Measurements from ENCODE around the gene AGBL2. TPM values are rescaled to one million over a fixed set of nuclear protein-coding genes. Genes with fewer than 3 reads are reported as not detected.

AGBL2 gene
- total and polyA plus RNA-seq, 7 experiments from 2014 or later, result 0.33 to 11.3 (median 5.9) TPM

- Histone ChIP-seq H3K9me3 (ENCODE audit: control insufficient read depth in 2 of 3, low read length in 3 of 3) (no peaks in the 10 kb centered on the region), H3K4me1 (ENCODE audit: control insufficient read depth in 2 of 2, insufficient read depth in 2 of 2, low read length in 2 of 2) (no peaks in the 10 kb centered on the region), H3K27me3 (ENCODE audit: control insufficient read depth in 2 of 2, insufficient read depth in 2 of 2, low read length in 2 of 2) (no peaks in the 10 kb centered on the region), H3K4me3 (ENCODE audit: low read length) (no peak overlapping the region), H3K36me3 (ENCODE audit: control insufficient read depth in 2 of 3, insufficient read depth in 3 of 3, low read length in 3 of 3) (peaks cover under 1 to 20% (median 9%) of the 10 kb centered on the region in 3 experiments), H3K27ac (ENCODE audit: low read depth, low read length) (no peak overlapping the region)
- no peaks in the 10 kb centered on the region for H3K9me3 Mint-ChIP-seq
- DNase-seq, result no peak
- ChIA-PET POLR2A (no interaction called here), CTCF (no interaction called here)
- no peak overlapping the region for H3K4me3 Mint-ChIP-seq
- H3K36me3 Mint-ChIP-seq, result peaks cover 0 to 9% (median 4%) of the 10 kb centered on the region in 5 donors
- no peak for ATAC-seq
- H3K27me3 Mint-ChIP-seq, result no peaks in the 10 kb centered on the region
- intact Hi-C loops (cut with micrococcal nuclease), result loop anchor here in 1 of 2 donors (10.0 kb wide), 1 partner anchor 112 kb away; no protein-coding TSS in a partner anchor
- peak overlapping the region in 1 of 9 donors; percentile 46 for H3K27ac Mint-ChIP-seq
- peaks cover 0 to under 1% (median 0%) of the 10 kb centered on the region in 7 donors for H3K4me1 Mint-ChIP-seq
Measured at GRCh38 chr11:47616726-47617416, 98.3 kb downstream of the AGBL2 start.

DNA sequence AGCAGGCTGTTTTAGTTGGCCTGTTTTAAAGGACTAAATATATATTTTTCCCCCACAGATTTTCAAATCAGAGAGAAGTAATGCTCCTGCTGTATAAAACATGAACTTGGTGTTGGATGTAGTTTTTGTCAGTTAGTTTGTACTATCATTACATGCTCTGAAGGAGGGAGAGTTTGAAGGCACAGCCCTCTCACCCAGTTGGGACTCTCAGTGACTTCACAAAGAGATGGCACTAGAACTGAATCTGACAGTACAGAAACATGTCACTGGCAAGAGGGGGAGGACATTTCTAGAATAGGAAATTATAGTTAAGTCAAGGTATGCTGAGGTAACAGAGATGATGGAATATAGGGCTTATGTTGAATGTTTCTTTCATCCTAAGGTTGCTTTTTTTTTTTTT, 99.9 kb downstream of the AGBL2 start:
- Histone ChIP-seq H3K4me3 (ENCODE audit: low read length) (no peak overlapping the region), H3K27ac (ENCODE audit: low read depth, low read length) (no peak overlapping the region), H3K27me3 (ENCODE audit: control insufficient read depth in 2 of 2, insufficient read depth in 2 of 2, low read length in 2 of 2) (no peaks in the 10 kb centered on the region), H3K36me3 (ENCODE audit: control insufficient read depth in 2 of 3, insufficient read depth in 3 of 3, low read length in 3 of 3) (peaks cover 0 to 9% (median 5%) of the 10 kb centered on the region in 3 experiments), H3K9me3 (ENCODE audit: control insufficient read depth in 2 of 3, low read length in 3 of 3) (no peaks in the 10 kb centered on the region), H3K4me1 (ENCODE audit: control insufficient read depth in 2 of 2, insufficient read depth in 2 of 2, low read length in 2 of 2) (no peaks in the 10 kb centered on the region)
- POLR2A ChIA-PET, result no interaction called here
- Mint-ChIP-seq H3K36me3 (peaks cover 0 to 10% (median 4%) of the 10 kb centered on the region in 5 donors), H3K4me3 (no peak overlapping the region), H3K4me1 (peaks cover 0 to 4% (median 0%) of the 10 kb centered on the region in 7 donors), H3K9me3 (no peaks in the 10 kb centered on the region), H3K27ac (no peak overlapping the region), H3K27me3 (no peaks in the 10 kb centered on the region)
- ATAC-seq (no peak), DNase-seq (no peak)
- intact Hi-C loops (cut with micrococcal nuclease), result loop anchor here in 1 of 2 donors (10.0 kb wide), 1 partner anchor 110 kb away; no protein-coding TSS in a partner anchor
- CTCF ChIA-PET, result no interaction called here

DNA sequence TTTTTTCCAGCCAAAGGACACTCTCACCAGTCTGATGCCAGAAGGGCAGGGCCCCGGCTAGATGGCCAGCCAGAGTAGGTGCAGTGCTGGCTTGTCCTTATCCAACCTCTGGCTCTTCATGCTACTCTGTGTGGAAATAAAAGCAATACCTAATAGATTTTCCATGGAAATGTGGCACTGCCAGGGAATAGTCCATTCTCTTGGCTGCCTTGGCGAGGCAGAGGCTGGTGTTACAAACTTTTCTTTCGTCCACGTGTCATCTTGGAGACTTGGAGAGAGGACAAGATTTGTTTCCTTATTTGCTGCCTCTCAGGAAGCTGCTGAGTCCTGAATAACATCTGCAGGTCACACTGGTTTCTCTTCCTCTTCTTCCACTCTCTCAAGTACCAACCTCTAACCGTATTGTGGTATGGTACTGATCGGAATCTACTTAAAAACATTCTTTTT, 103.8 kb downstream of the AGBL2 start:
- Mint-ChIP-seq H3K4me3 (no peak overlapping the region), H3K9me3 (no peaks in the 10 kb centered on the region), H3K4me1 (peaks cover 0 to 8% (median 0%) of the 10 kb centered on the region in 7 donors), H3K27ac (peak overlapping the region in 4 of 9 donors; percentile 17 to 53 (median 42)), H3K36me3 (peaks cover 4 to 8% (median 6%) of the 10 kb centered on the region in 5 donors), H3K27me3 (no peaks in the 10 kb centered on the region)
- H3K36me3 ChIP-seq (ENCODE audit: control insufficient read depth in 2 of 3, insufficient read depth in 3 of 3, low read length in 3 of 3), result no peaks in the 10 kb centered on the region
- H3K27me3 ChIP-seq (ENCODE audit: control insufficient read depth in 2 of 2, insufficient read depth in 2 of 2, low read length in 2 of 2), result no peaks in the 10 kb centered on the region
- ATAC-seq, result peak; percentile 56
- H3K9me3 ChIP-seq (ENCODE audit: control insufficient read depth in 2 of 3, low read length in 3 of 3), result no peaks in the 10 kb centered on the region
- CTCF ChIA-PET, result no interaction called here
- H3K4me3 ChIP-seq (ENCODE audit: low read length), result no peak overlapping the region
- no peak overlapping the region for H3K27ac ChIP-seq (ENCODE audit: low read depth, low read length)
- POLR2A ChIA-PET, result no interaction called here
- no peaks in the 10 kb centered on the region for H3K4me1 ChIP-seq (ENCODE audit: control insufficient read depth in 2 of 2, insufficient read depth in 2 of 2, low read length in 2 of 2)
- no peak for DNase-seq
- intact Hi-C loops (cut with micrococcal nuclease), result loop anchor here in 1 of 2 donors (10.0 kb wide), 1 partner anchor 107 kb away; no protein-coding TSS in a partner anchor

GRCh38 chr11:47609675-47610074, 105.5 kb downstream of the AGBL2 start:
- no peak overlapping the region for H3K27ac ChIP-seq (ENCODE audit: low read depth, low read length)

More at GRCh38 chr11:47609675-47610074, 105.5 kb downstream of the AGBL2 start:
- Mint-ChIP-seq H3K27ac (peak overlapping the region in 4 of 9 donors; percentile 1 to 38 (median 4)), H3K27me3 (no peaks in the 10 kb centered on the region), H3K9me3 (no peaks in the 10 kb centered on the region), H3K36me3 (peaks cover 4 to 18% (median 7%) of the 10 kb centered on the region in 5 donors), H3K4me1 (peaks cover 0 to 8% (median 0%) of the 10 kb centered on the region in 7 donors), H3K4me3 (no peak overlapping the region)
- Histone ChIP-seq H3K4me3 (ENCODE audit: low read length) (no peak overlapping the region), H3K4me1 (ENCODE audit: control insufficient read depth in 2 of 2, insufficient read depth in 2 of 2, low read length in 2 of 2) (no peaks in the 10 kb centered on the region), H3K9me3 (ENCODE audit: control insufficient read depth in 2 of 3, low read length in 3 of 3) (no peaks in the 10 kb centered on the region), H3K27me3 (ENCODE audit: control insufficient read depth in 2 of 2, insufficient read depth in 2 of 2, low read length in 2 of 2) (no peaks in the 10 kb centered on the region), H3K36me3 (ENCODE audit: control insufficient read depth in 2 of 3, insufficient read depth in 3 of 3, low read length in 3 of 3) (no peaks in the 10 kb centered on the region)
- ATAC-seq (no peak), DNase-seq (no peak)
- POLR2A ChIA-PET, result interaction anchor here (0.5 to 1.0 kb wide), 2 partner anchors 56 to 118 kb away, joined by 3 to 6 read pairs; no protein-coding TSS in a partner anchor
- CTCF ChIA-PET, result no interaction called here
- intact Hi-C loops (cut with micrococcal nuclease), result loop anchor here in 1 of 2 donors (10.0 kb wide), 1 partner anchor 105 kb away; no protein-coding TSS in a partner anchor

Other genes starting within 250 kb of the AGBL2 start
- gene CELF1, start 162.2 kb downstream of the AGBL2 start, total RNA-seq, result 100 to 1,000 TPM; 107 to 148 (median 129) TPM
- gene CELF1, start 162.2 kb downstream of the AGBL2 start, polyA plus RNA-seq, result 10 to 100 TPM; 41.1 to 76.4 TPM
- gene PTPMT1, start 149.8 kb downstream of the AGBL2 start, total RNA-seq, result 10 to 100 TPM; 20.5 to 32.9 (median 22.7) TPM
- gene PTPMT1, start 149.8 kb downstream of the AGBL2 start, polyA plus RNA-seq, result 10 to 100 TPM; 67.3 to 72.9 TPM
- 10 to 100 TPM; 15.0 to 26.5 (median 20.9) TPM for gene KBTBD4, start 136.4 kb downstream of the AGBL2 start, total RNA-seq
- gene KBTBD4, start 136.4 kb downstream of the AGBL2 start, polyA plus RNA-seq, result 10 to 100 TPM; 43.8 to 47.2 TPM
- gene NDUFS3, start 136.3 kb downstream of the AGBL2 start, total RNA-seq, result 100 to 1,000 TPM in 2 of 5 experiments, 10 to 100 TPM in 3; 68.6 to 116 (median 85.2) TPM
- gene NDUFS3, start 136.3 kb downstream of the AGBL2 start, polyA plus RNA-seq, result 100 to 1,000 TPM; 114 to 115 TPM
- gene FAM180B, start 128.7 kb downstream of the AGBL2 start, total RNA-seq, result 1 to 10 TPM in 1 of 5 experiments, under 1 TPM in 3, not detected in 1; 0.21 to 1.0 (median 0.30) TPM
- gene FAM180B, start 128.7 kb downstream of the AGBL2 start, polyA plus RNA-seq, result not detected
- gene C1QTNF4, start 121.0 kb downstream of the AGBL2 start, total RNA-seq, result 1 to 10 TPM in 3 of 5 experiments, under 1 TPM in 2; 0.36 to 2.3 (median 1.0) TPM
- not detected for gene C1QTNF4, start 121.0 kb downstream of the AGBL2 start, polyA plus RNA-seq
- gene MTCH2, start 72.8 kb downstream of the AGBL2 start, total RNA-seq, result 10 to 100 TPM; 19.8 to 88.6 (median 21.1) TPM
- 10 to 100 TPM; 46.8 to 51.6 TPM for gene MTCH2, start 72.8 kb downstream of the AGBL2 start, polyA plus RNA-seq
- gene FNBP4, start 52.0 kb upstream of the AGBL2 start, total RNA-seq, result 100 to 1,000 TPM; 143 to 347 (median 280) TPM
- 10 to 100 TPM; 49.0 to 54.4 TPM for gene FNBP4, start 52.0 kb upstream of the AGBL2 start, polyA plus RNA-seq
- 10 to 100 TPM; 53.9 to 68.0 (median 65.5) TPM for gene NUP160, start 133.0 kb upstream of the AGBL2 start, total RNA-seq
- 10 to 100 TPM; 35.1 to 53.9 TPM for gene NUP160, start 133.0 kb upstream of the AGBL2 start, polyA plus RNA-seq

All from naive thymus-derived CD4-positive, alpha-beta T cell (primary cell).